HS-5 (cell line): Measurements from ENCODE around the gene ZNRF1.
"Not testable (repeated sequence)": the region's sequence is repeated elsewhere in the genome, so short reads cannot be mapped to it uniquely, and the experiment has no call there.

Experiments
- DNase-seq: peaks from one replicate; pipeline ENCODE4 v3.0.0-alpha.2; 2012; ENCODE audit warnings: low read depth

The ZNRF1 gene

DNA sequence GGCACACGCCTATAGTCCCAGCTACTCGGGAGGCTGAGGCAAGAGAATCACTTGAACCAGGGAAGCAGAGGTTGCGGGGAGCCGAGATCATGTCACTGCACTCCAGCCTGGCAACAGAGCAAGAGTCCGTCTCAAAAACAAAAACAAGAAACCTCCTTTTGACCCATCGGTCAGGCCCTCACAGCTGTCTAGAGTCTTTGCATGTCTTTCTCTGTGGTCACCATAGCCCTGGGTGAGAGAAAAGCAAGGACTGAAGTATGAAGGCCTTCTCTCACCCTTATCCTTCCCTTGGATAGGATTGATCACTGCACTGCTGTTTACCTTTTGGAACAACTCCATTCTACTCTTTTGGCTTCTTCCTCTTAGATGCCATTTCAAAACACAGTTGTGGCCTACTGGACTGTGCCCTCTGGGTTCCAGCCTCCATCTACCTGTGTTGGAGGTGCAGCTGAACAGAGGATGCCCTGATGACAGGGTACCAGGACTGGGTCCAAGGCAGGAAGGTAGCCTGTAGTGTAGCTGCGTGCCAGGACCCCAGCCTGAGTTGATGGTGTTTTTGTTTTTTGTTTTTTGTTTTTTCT lies 80.6 kb downstream of the ZNRF1 start:
- no peak for DNase-seq

DNA sequence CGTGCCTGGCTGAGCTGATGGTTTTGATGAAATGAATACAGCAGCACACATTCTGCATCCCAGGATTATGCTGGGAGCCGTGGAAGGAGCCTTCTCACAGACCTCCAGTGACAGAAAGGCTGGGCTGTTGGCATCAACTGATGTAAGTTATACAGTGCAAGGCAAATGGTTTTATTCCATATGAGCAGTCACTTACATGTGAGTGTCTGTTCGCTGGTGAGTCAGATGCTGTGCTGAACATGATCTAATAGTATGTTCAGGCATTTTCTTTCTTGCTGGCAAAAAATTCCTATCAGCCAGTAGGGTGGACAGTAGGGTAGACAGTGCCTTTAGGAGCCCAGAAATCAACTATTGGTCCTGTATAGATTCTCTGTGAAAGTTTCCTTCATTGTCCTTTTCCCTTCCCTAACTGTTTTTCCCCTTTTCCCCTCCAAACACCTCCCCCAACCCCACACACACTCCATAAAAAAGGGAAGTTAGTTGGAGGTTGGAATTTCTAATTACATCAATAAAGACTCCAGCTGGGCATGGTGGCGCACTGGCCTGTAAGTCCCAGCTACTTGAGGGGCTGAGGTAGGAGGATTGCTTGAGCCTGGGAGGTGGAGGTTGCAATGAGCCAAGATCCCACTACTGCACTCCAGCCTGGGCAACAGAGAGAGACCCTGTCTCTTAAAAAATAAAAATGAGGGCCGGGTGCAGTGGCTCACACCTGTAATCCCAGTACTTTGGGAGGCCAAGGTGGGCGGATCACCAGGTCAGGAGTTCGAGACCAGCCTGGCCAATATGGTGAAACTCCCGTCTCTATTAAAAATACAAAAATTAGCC lies 81.6 kb downstream of the ZNRF1 start:
- DNase-seq, result peak; percentile 28

DNA sequence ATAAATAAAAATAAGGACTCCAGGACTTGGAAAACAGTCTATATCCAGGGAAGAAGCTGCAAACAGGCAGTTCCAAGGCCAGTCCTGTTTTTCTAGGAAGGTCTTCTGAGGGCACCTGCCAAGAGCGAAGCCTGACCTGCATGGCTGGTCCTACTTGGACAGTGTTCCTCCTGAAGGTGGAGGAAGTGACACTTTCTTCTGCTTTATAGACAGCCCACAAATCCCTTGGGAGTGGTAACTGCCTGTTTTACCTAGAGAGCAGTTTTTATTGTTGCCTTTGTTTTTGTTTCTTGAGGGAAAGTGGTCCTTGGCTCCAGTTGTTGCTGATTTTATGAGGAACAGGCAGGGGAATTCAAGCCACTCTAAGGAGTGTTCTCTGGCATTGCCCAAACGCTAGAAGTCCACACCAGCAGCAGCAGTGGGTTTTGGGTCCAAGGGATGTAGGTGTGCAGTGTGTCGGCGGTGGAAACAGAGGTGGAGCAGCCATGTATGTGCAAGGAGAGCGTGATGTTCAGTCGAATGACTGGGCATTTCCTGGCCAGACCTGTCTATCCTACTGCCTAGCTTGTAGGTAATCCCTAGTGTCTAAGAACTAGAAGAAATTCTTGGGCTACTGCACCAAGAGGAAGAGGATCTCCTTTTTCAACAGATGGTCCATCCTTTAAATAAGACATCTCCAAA lies 82.5 kb downstream of the ZNRF1 start:
- DNase-seq, result no peak

DNA sequence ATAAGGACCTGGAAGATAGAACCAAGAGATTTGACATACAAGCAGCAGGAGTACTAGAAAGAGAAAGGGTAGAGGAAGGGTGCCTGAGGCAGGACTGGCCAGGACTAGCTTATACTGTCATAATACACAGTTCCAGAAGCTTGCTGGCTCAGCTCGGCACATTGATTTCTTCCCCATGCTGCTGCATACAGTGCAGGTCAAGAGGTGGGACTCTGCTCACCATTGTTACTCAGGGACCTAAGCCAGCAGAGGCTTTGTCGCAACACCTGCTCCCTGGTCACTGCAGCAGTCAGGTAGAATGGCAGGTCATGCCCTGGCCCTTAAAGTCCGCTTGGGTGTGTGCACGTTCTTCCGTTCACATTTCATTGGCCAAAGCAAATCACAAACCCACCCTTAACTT lies 85.0 kb downstream of the ZNRF1 start:
- no peak for DNase-seq

DNA sequence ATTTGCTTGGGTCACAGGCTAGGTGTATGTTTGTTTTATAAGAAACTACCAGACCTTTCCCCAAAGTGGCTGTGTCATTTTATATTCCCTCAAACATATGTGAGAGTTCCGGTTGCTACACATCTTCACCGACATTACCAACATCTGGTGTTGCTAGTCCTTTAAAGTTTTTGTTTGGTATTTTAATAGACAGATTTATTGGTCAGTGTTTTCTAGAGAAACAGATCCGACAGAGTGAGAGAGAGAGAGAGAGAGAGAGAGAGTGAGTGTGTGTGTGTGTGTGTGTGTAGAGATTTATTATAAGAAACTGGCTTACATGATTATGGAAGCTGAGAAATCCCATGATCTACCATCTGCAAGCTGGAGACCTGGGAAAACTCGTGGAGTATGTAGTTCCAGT lies 86.7 kb downstream of the ZNRF1 start:
- DNase-seq, result no peak

DNA sequence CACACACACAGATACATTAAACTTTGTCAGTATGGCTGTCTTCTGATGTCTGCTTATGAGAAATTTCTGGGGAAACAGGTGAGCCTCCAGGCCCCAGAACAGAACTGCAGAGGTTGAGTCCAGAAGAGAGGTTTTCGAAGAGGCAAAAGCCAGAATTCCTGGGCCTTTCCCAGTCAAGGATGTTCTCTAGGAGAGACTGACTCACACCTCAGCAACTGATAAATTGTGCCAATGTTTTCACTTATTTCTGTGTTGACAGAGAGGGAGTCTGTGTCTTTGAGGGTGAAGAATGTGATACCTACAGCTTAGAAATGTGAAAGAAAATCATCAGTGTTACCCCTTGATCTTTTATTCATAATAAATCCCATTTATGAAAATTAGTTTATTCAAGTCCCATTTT lies 87.5 kb downstream of the ZNRF1 start:
- DNase-seq, result no peak

DNA sequence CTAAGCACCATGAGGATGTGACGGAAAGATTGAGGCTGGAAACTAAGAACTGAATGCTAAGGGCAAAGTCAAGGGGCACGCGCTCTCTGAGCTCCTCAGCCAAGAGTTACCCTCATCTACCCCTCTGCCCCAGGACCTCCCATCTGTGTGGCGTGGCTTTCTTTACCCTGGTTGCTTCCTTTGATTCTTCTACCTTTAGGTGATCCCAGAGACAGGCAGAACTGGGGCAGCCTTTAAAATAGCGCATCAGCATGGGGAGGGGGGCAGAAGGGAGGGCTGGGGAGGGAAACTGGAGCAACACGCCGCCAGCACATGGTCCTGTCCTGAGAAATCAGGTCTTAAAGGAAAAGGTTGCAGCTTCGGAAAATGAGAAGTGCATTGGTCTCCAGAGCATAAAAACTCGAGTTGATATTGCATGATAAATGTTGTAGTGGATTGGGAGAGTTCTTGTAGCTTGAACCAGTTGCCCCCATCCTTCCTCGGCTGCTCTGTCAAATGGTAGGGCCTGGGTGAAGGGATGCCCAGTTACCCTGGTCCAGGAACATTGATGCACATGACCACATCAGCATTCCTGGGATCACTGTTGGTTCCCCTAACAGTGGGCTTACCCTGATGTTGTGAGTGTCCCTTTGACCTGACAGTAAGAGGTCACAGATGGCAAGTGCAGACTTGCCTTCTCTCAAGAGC lies 88.0 kb downstream of the ZNRF1 start:
- no peak for DNase-seq

DNA sequence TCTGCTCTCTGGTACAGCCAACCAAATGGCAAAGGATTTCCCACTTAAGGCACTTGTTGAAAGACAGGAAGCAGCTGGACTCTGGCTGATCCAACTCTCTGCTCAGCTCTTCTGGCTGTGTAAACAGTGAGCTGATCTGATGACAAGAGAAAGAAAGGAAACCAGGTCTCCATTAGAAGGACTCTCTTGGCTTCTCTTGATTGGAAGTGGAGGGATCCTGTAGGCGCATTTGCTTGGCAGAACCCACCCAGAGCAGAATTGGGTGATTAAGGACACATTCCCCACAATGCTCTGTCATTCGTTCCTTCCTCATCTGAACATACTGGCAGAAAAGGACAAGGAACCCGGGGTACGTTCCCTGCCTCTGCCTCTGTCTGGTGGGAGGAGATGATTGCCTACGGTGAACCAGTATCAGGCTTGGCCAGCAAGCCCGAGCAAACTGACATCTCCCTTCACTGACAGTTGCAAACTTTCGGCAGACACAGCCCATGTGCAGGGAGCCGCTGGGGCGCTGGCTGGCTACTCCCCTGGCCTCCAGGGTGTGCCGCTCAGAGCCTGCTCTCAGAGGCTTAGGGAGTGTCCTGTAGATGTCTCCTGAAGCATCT lies 88.7 kb downstream of the ZNRF1 start:
- no peak for DNase-seq

DNA sequence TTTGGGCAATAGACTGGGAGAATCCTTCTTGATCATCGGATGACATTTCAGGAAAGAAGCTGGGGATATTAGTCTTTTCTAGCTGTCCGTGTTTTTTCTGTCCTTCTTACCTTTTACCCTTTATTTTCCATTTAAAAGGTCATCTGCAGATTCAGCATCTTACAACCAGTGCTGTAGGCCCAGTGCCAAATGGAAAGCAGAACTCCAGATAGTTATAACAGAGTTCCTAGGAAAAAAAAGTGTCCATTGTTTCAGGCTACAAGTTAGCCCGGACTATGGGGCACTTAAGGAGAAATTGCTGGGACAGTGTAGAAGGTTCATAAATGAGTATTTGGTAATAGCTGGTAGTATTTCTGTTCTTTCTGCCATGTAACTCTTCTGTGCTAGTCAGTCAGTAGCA lies 89.4 kb downstream of the ZNRF1 start:
- no peak for DNase-seq

DNA sequence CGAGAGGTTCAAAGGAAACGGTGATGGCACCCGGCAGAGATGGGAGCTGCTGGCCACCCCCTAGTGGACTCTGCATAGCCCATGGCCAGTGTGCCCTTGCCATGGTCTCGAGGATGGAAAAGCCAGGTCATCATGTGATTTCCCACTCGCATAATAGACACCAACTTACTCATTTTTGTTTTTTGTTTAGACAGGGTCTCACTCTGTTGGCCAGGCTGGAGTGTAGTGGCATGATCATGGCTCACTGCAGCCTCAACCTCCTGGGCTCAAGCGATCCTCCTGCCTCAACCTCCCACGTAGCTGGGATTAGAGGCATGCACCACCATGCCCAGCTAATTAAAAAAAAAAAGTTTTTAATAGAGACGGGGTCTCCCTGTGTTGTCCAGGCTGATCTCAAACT lies 90.1 kb downstream of the ZNRF1 start:
- DNase-seq, result no peak

DNA sequence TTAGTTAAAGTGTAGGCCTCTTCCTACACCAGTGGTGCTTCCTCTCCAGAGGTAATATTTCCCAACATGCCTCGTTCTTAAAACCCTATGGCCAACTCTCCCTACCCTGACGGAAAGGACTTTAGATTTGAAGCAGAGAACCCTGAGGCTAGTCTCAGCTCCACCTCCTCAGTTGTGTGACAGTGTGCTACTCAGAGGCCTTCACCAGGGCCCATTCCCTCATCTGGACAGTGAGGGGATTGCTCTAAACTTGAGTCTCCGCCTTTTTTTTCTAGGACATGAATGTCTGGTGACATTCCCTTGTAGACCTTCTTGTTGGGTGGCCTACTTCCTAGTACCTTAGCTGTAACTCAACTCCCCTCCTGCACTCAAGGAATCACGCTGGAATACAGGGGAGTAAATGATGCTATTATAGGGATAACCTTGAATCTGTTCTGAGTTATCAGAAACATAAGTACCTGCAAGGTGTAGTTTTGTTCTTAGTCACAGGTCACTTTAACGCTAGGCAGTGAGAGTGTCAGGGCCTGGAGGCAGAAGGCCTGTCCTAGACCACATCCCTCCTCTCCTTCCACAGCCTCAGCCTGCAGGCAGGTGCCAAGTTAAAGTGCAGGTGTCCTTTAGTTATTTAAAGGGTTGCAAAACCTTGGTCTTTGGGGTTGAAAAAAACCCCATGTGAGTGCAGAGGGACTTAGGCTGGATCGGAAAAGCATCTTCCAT lies 90.8 kb downstream of the ZNRF1 start:
- no peak for DNase-seq

DNA sequence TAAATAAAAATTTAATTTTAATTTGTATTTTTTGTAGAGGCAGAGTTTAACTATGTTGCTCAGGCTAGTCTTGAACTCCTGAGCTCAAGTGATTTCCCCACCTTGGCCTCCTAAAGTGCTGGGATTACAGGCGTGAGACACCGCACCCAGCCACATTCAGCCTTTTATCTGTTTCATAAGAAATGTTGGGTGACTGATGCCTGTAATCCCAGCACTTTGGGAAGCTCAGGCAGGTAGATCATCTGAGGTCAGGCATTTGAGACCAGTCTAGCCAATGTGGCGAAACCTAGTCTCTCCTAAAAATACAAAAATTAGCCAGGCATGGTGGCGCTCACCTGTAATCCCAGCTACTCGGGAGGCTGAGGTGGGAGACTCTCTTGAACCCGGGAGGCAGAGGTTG lies 92.1 kb downstream of the ZNRF1 start:
- DNase-seq, result not testable (repeated sequence)

DNA sequence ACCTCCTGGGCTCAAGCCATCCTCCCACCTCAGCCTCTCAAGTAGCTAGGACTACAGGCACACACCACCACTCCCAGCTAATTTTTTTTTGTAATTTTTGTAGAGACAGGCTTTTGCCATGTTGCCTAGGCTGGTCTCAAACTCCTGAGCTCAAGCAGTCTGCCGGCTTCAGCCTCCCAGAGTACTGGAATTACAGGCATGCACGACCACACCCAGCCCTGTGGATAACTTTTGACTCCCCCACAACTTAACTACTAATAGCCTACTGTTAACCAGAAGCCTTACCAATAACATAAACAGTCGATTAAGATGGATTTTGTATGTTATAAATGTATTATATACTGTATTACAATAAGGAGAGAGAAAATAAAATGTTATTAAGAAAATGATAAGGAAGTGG lies 92.8 kb downstream of the ZNRF1 start:
- DNase-seq, result not testable (repeated sequence)

DNA sequence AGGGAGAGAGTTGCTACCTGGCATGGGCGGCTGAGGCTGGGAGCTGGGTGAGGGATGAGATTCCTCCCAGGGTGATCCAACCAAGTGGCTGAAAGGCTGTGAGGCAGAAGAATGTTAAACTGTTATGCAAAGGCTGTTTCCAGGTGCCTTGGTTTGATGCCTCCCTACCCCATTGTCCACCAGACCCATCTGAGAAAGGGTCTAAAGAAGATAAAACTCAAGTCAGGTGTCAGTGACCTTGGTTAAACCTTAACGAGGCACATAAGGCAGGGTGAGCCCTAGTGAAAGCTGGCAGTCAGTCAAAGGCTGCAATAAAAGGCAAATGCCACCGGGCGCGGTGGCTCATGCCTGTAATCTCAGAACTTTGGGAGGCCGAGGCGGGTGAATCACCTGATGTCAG lies 94.0 kb downstream of the ZNRF1 start:
- DNase-seq, result no peak

DNA sequence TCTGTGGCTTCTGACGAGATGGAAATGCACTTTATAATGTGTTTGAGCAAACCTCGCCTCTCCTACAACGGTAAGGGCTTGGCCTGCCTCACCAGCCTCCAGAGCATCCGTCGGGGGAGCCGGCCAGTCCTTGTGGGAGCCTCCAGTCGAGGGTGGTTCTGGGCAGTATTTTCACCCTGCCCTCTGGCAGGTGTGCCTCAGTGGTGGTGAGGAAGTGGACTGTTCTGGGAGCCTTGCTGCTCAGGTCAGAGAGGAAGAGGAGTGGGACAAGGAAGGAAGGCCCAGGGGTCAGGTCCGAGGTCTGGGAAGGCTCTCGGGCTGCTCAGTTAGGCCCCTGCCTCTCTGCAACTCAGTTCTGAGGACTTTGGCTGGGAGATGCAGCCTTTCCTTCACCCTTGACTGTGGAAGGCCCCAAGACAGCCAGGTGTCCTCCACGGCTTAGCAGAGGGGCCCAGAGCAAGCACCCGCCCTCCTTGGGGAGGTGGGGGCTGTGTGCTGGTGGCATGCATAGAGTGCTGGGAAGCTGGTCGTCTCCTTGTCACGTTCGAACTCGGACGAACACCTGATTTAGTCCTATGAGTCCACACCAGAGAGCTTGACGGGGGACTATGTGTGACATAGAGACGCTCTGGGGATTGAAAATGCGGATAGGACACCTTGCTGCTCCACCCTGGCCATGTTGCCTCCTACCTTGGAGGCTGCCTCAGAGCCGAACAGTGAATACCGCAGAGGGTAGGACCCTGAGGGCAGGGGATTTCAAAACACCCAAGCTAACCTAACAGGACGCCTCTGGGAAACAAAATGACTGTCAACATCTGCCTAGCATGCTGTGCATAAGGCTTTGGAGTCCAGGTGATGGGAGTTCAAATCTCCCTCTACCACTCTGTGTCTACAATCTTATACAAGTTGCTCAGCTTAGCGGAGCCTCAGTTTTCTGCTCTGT lies 95.0 kb downstream of the ZNRF1 start:
- DNase-seq, result no peak

DNA sequence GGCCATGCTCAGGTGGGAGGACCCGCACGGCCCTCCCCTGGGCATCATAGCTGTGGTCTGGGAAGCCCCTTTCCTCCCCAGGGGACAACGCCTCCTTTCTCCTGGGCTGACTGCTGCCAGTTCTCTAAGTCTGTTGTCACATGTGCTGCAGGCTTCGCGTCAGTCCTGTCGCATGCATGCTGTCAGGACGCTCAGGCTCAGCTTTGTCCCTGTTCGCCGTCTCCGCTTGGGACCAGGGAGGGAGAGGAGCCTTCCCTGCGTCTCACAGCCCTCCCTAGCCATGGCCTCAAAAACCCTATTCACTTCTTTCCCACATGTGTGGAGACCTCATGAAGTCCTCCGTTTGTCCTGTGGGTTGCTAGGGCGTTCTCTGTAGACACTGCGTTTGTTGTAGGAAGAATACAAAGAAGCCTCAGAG lies 96.4 kb downstream of the ZNRF1 start:
- no peak for DNase-seq

DNA sequence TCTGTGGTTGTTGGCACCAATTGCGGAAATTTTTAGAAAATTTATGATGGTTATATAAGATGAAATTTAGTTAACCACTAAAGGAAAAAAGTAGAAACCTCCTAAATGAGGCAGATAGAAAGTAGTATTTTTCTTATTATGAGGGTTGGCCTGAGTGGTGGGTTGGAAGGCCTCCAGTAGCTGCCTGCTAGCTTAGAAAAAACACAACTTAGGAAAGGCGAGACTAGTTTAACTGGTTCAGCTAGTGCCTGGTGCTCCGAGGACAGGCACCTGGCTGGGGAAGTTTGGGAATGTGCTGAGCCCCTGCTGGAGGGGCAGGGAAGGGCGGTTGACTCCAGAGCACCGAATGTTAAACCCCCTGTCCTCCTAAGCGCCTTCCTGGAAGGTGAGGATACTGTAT lies 97.8 kb downstream of the ZNRF1 start:
- DNase-seq, result no peak

DNA sequence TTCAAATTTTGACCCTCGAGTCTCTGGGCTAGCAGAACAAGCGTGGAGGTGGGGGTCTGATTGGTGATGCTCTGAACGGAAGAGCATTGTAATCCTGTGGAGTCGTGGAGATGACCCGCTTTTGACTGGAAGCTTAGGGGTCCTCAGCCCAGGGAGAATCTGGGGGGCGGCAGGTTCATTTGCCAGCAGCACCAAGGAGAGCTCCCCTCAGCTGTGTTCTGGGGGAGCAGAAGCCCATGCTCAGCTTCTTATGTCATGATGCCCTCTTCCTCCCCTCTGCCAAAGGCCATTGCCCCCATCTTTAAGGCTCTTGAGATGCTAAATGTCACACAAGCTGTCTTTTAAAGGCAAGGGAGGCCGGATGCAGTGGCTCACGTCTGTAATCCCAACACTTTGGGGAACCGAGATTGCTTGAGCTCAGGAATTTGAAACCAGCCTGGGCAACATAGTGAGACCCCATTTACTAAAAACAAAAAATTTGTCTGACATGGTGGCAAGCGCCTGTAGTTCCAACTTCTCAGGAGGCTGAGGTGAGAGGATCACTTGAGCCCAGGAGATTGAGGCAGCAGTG lies 98.5 kb downstream of the ZNRF1 start:
- DNase-seq, result no peak

DNA sequence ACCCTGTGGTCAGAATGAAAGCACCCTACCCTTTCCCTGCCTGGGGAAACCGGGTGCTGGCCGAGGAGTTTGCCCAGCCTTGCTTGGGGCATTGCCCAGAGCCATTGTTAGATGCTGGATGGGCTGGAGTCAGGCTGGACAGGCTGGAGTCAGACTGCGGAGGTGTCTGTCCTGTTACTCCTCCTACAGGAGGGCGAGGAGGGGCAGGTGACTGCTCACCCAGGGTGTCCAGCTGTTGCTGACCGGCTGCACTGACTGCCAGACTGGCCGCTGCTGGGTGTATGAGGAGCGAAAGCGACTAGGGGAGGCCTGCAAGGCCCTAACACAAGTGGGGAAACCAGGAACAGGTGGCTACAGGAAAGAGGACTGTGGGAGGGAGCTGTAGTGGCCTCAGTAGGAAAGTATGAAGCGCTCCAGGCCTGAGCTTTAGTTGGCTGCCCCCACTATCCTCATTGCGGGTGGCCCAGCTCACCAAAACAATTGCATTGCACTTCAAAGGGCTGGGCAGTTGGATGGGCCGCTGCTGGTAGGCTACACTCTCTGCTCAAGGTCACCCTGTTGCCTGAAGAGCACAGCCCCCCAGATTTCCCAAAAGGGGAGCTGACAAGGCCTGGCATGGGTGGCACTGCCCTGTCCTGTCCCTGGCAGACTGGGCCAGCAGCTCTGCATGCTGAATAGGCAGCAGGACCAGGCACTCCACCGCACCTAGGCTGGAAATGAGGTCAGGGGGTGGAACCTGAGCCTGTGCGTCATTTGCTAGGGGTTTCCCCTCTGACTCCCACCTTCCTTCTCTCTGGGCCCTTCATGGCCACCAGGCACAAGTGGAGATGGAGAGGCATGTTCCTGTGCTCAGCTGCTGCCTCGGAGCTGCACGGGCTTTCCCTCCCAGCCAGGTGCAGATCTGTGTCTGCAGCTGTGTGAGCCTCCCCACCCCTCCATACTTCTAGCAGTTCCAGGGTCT lies 99.4 kb downstream of the ZNRF1 start:
- DNase-seq, result no peak
